Measurements from ENCODE around the gene HES3. TPM values are rescaled to one million over a fixed set of nuclear protein-coding genes. Genes with fewer than 3 reads are reported as not detected.

The HES3 gene
- total and polyA plus RNA-seq, 10 of the 15 experiments (the other 5 are each of a cell fraction or from before 2014, with no cell fraction given) = not detected

- RAD21 ChIA-PET (ENCODE audit: unreplicated experiment) = no interaction called here
- H4K20me1 ChIP-seq (ENCODE audit: control insufficient read depth, insufficient read depth) = no peaks in the 10 kb centered on the region; the same call in 1 of the 2 replicates
- no peaks in the 10 kb centered on the region for H3K9me3 ChIP-seq (replicated peaks; ENCODE audit: control insufficient read depth, insufficient read depth, low read length)
- WGBS (ENCODE audit: insufficient coverage, insufficient replicate concordance, low lambda C conversion rate, missing lambda C conversion rate) = 100% methylated on average over 12 of the region's 12 CpGs
- no peak overlapping the region for H3K4me3 ChIP-seq
- in situ Hi-C loops (cut with MboI) (no loop called here), intact Hi-C loops (cut with micrococcal nuclease; ENCODE audit: unreplicated experiment) (no loop called here)
- no peaks in the 10 kb centered on the region for H3K4me1 ChIP-seq (ENCODE audit: control insufficient read depth, insufficient read depth, low read length)
- H3K4me2 ChIP-seq (ENCODE audit: control insufficient read depth, insufficient read depth) = no peak overlapping the region
- no TSS peak for BruUV-seq (replicated peaks)
- H3K36me3 ChIP-seq (ENCODE audit: control insufficient read depth in 2 of 2, insufficient read depth in 2 of 2, low read length in 1 of 2) = peaks cover 0 to 5% of the 10 kb centered on the region in 2 experiments; a peak in 2 of 4 replicates
- H3K27ac ChIP-seq (ENCODE audit: control insufficient read depth, insufficient read depth) = no peak overlapping the region
- DNase-seq (ENCODE audit: low read depth, low spot score) (no peak), FAIRE-seq (no peak), ATAC-seq (no peak)
- SMC1A ChIA-PET (ENCODE audit: uncharacterized antibody, unreplicated experiment) = no interaction called here
- no peaks in the 10 kb centered on the region for H3K27me3 ChIP-seq (replicated peaks in 1 of 2; ENCODE audit: control insufficient read depth in 2 of 2, insufficient read depth in 2 of 2, low read length in 1 of 2)
- POLR2A ChIA-PET = no interaction called here
- H3K9ac ChIP-seq (ENCODE audit: control insufficient read depth, insufficient read depth, low read length) = no peak overlapping the region
- no peak overlapping the region for H2AFZ ChIP-seq (ENCODE audit: control insufficient read depth, low read depth, low read length)
- H3K79me2 ChIP-seq (ENCODE audit: control insufficient read depth, insufficient read depth, low read length) = no peaks in the 10 kb centered on the region
- no peak for TF ChIP-seq NFYA (IDR thresholded peaks at IDR 0.05; ENCODE audit: borderline replicate concordance, low read depth, low read length)
- TF ChIP-seq RAD21 (IDR thresholded peaks at IDR 0.05; ENCODE audit: insufficient read depth, low read depth, low read length) = no peak
- no peak for TF ChIP-seq E2F8 (IDR thresholded peaks at IDR 0.05; ENCODE audit: low read depth, partially characterized antibody)
- no peak for TF ChIP-seq NR2F1 (conservative IDR thresholded peaks at IDR 0.05)
- CTCF ChIA-PET = no interaction called here
Observed at GRCh38 chr1:6271554-6271953, 27.6 kb downstream of the HES3 start.

- no peak overlapping the region for H2AFZ ChIP-seq (ENCODE audit: control insufficient read depth, low read depth, low read length)
- BruUV-seq (replicated peaks) = no TSS peak
- ChIA-PET RAD21 (ENCODE audit: unreplicated experiment) (no interaction called here), POLR2A (no interaction called here), SMC1A (ENCODE audit: uncharacterized antibody, unreplicated experiment) (no interaction called here), CTCF (no interaction called here)
- DNase-seq (ENCODE audit: low read depth, low spot score) (no peak), FAIRE-seq (no peak), ATAC-seq (no peak)
- no peaks in the 10 kb centered on the region for H3K27me3 ChIP-seq (replicated peaks in 1 of 2; ENCODE audit: control insufficient read depth in 2 of 2, insufficient read depth in 2 of 2, low read length in 1 of 2)
- H3K9ac ChIP-seq (ENCODE audit: control insufficient read depth, insufficient read depth, low read length) = no peak overlapping the region
- no peak overlapping the region for H3K27ac ChIP-seq (ENCODE audit: control insufficient read depth, insufficient read depth)
- H3K4me1 ChIP-seq (ENCODE audit: control insufficient read depth, insufficient read depth, low read length) = no peaks in the 10 kb centered on the region
- H3K79me2 ChIP-seq (ENCODE audit: control insufficient read depth, insufficient read depth, low read length) = no peaks in the 10 kb centered on the region
- WGBS (ENCODE audit: insufficient coverage, insufficient replicate concordance, low lambda C conversion rate, missing lambda C conversion rate) = 78% methylated on average over 9 of the region's 9 CpGs
- in situ Hi-C loops (cut with MboI) (no loop called here), intact Hi-C loops (cut with micrococcal nuclease; ENCODE audit: unreplicated experiment) (no loop called here)
- H3K4me3 ChIP-seq = no peak overlapping the region
- no peaks in the 10 kb centered on the region; the same call in 1 of the 2 replicates for H4K20me1 ChIP-seq (ENCODE audit: control insufficient read depth, insufficient read depth)
- no peaks in the 10 kb centered on the region for H3K9me3 ChIP-seq (replicated peaks; ENCODE audit: control insufficient read depth, insufficient read depth, low read length)
- TF ChIP-seq BCLAF1 (IDR thresholded peaks at IDR 0.05) (no peak), ASH2L (IDR thresholded peaks at IDR 0.05; ENCODE audit: borderline replicate concordance, low read depth) (no peak)
- H3K36me3 ChIP-seq (ENCODE audit: control insufficient read depth in 2 of 2, insufficient read depth in 2 of 2, low read length in 1 of 2) = peaks cover 0 to 4% of the 10 kb centered on the region in 2 experiments; a peak in 2 of 4 replicates
- no peak overlapping the region for H3K4me2 ChIP-seq (ENCODE audit: control insufficient read depth, insufficient read depth)
Observed at GRCh38 chr1:6272452-6272851, 28.5 kb downstream of the HES3 start.

All from GM12878 (cell line).